ENCODE data around the gene FKBP15.

FKBP15 gene

GRCh38 chr9:113184539-113184938, 36.5 kb downstream of the FKBP15 start:
- DNase-seq: no peak

- DNase-seq: no peak
Observed at GRCh38 chr9:113183956-113184488, 37.1 kb downstream of the FKBP15 start.

GRCh38 chr9:113181165-113181564, 39.9 kb downstream of the FKBP15 start:
- DNase-seq: no peak

- no peak for DNase-seq
Observed at GRCh38 chr9:113179839-113180238, 41.2 kb downstream of the FKBP15 start.

GRCh38 chr9:113178087-113178486, 43.0 kb downstream of the FKBP15 start:
- no peak for DNase-seq

- DNase-seq: no peak
Observed at GRCh38 chr9:113177251-113177650, 43.8 kb downstream of the FKBP15 start.

- DNase-seq: no peak
Observed at GRCh38 chr9:113176803-113177202, 44.3 kb downstream of the FKBP15 start.

GRCh38 chr9:113173341-113173740, 47.7 kb downstream of the FKBP15 start:
- DNase-seq: no peak

GRCh38 chr9:113168809-113169208, 52.3 kb downstream of the FKBP15 start:
- no peak for DNase-seq

- no peak for DNase-seq
Observed at GRCh38 chr9:113166039-113166438, 55.0 kb downstream of the FKBP15 start.

GRCh38 chr9:113164536-113165300, 56.4 kb downstream of the FKBP15 start:
- peak in 34 of 51 donors; percentile 15 to 76 (median 45) for DNase-seq

GRCh38 chr9:113163001-113163400, 58.1 kb downstream of the FKBP15 start:
- DNase-seq: no peak

GRCh38 chr9:113160571-113160970, 60.5 kb downstream of the FKBP15 start:
- no peak for DNase-seq

GRCh38 chr9:113158446-113158845, 62.6 kb downstream of the FKBP15 start:
- no peak for DNase-seq

GRCh38 chr9:113156880-113157279, 64.2 kb downstream of the FKBP15 start:
- DNase-seq: no peak

GRCh38 chr9:113155911-113156588, 65.0 kb downstream of the FKBP15 start:
- DNase-seq: peak in 3 of 51 donors; percentile 10 to 53 (median 36)

- DNase-seq: no peak
Observed at GRCh38 chr9:113154946-113155345, 66.1 kb downstream of the FKBP15 start.

- peak in 19 of 51 donors; percentile 11 to 67 (median 31) for DNase-seq
Observed at GRCh38 chr9:113154471-113154870, 66.6 kb downstream of the FKBP15 start.

- DNase-seq: peak in 3 of 51 donors; percentile 14 to 37 (median 29)
Observed at GRCh38 chr9:113153599-113153998, 67.5 kb downstream of the FKBP15 start.

GRCh38 chr9:113152699-113153098, 68.4 kb downstream of the FKBP15 start:
- DNase-seq: peak in 2 of 51 donors; percentile 29 to 45

- DNase-seq: peak in 1 of 51 donors; percentile 64
Observed at GRCh38 chr9:113151696-113152630, 69.1 kb downstream of the FKBP15 start.
